ENCODE data around the gene STK10.

DNA sequence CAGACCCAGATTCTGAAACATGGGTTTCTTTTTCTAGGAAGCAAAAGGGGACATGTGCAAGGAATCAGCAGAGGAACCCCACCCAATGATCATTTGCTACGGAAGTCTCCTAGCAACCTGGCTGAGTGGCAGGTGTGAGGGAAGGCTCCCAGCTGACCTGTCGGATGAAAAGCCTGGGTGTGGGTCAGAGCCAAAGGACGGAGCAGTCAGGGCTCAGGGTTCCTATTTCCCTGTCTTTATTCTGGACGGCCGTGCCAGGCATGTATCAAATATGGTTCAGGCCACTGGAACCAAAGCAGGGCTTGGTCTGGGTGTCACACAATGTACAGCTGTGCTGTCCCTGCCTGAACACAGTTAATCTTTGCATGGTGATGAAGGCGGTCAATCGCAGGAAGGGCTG is 20.1 kb downstream of the STK10 start:
- TF ChIP-seq CTCF (conservative IDR thresholded peaks at IDR 0.05; ENCODE audit: low read depth, low read length) (no peak), EZH2phosphoT487 (IDR thresholded peaks at IDR 0.05; ENCODE audit: borderline replicate concordance, low read length) (no peak)

Data from PC-3 (cell line).